K562 (cell line): ENCODE data around the gene ENDOD1. TPM values are rescaled to one million over a fixed set of nuclear protein-coding genes. Genes with fewer than 3 reads are reported as not detected.
A peak's percentile ranks its signal among the peaks of the same experiment; 100 is the strongest.

ENCODE experiments used
- ADNP ChIP-seq: fragments of 200-800 bp; sonication (Bioruptor generic); IDR thresholded peaks from 2 replicates; pipeline ENCODE4 v1.6.1; 2016; ENCODE audit warnings: missing genetic modification characterization, missing compliant biosample characterization
- ASH1L ChIP-seq: fragments of 450-650 bp; IDR thresholded peaks from 2 replicates; pipeline ENCODE4 v1.6.1; 2018; ENCODE audit warnings: borderline replicate concordance, mild to moderate bottlenecking, low read depth; ENCODE audit not compliant: partially characterized antibody
- CBFB ChIP-seq: sonication (generic); formaldehyde crosslinking; IDR thresholded peaks from 2 replicates; pipeline ENCODE4 v1.4.0; 2020; ENCODE audit warnings: mild to moderate bottlenecking, missing genetic modification reagents
- CTCF ChIP-seq, 3 experiments: IDR thresholded peaks in 2 of 3; conservative IDR thresholded peaks in 1 of 3; 2 replicates each; pipeline ENCODE4 v1.5.1; 2011 to 2012; ENCODE audit warnings: low read length in 3 of 3, mild to moderate bottlenecking in 3 of 3, control low read depth in 2 of 3, improper control_type of control experiment in 1 of 3, inconsistent platforms in 1 of 3, low read depth in 1 of 3, mixed read lengths in 1 of 3, moderate library complexity in 1 of 3; ENCODE audit not compliant: insufficient read depth in 2 of 3
- HDAC8 ChIP-seq: fragments of 450-650 bp; IDR thresholded peaks from 2 replicates; pipeline ENCODE4 v1.6.1; 2016; ENCODE audit warnings: mild to moderate bottlenecking, missing genetic modification characterization, moderate library complexity, missing compliant biosample characterization
- IFI16 ChIP-seq: fragments of 250-450 bp; sonication (Bioruptor Pico); IDR thresholded peaks from 2 replicates; pipeline ENCODE4 v2.1.2; 2022; ENCODE audit warnings: mild to moderate bottlenecking, inconsistent platforms
- JUNB ChIP-seq: fragments of 450-650 bp; formaldehyde crosslinking; conservative IDR thresholded peaks from 2 replicates; pipeline ENCODE4 v1.4.0; 2020; ENCODE audit warnings: mild to moderate bottlenecking
- KAT8 ChIP-seq: fragments of 450-650 bp; IDR thresholded peaks from 2 replicates; pipeline ENCODE4 v1.6.1; 2016; ENCODE audit warnings: low read depth, mild to moderate bottlenecking
- MBD1 ChIP-seq: fragments of 250-450 bp; sonication (Bioruptor Pico); IDR thresholded peaks from 2 replicates; pipeline ENCODE4 v1.8.0; 2022; ENCODE audit warnings: inconsistent platforms
- NEUROD1 ChIP-seq: fragments of 150-350 bp; IDR thresholded peaks from 2 replicates; pipeline ENCODE4 v1.6.1; 2014; ENCODE audit warnings: borderline replicate concordance, low read length, low read depth; ENCODE audit not compliant: partially characterized antibody
- NR2F6 ChIP-seq: fragments of 450-650 bp; formaldehyde crosslinking; IDR thresholded peaks from 2 replicates; pipeline ENCODE4 v1.4.0; 2020; ENCODE audit warnings: mild to moderate bottlenecking
- PHF21A ChIP-seq: fragments of 450-650 bp; IDR thresholded peaks from 2 replicates; pipeline ENCODE4 v1.6.1; 2017; ENCODE audit warnings: low read depth, borderline replicate concordance
- POLR2G ChIP-seq: fragments of 200-400 bp; formaldehyde crosslinking; IDR thresholded peaks from 2 replicates; pipeline ENCODE4 v1.6.1; 2017; ENCODE audit warnings: low read depth, mild to moderate bottlenecking, antibody characterized with exemption, low read length, moderate library complexity
- ZNF277 ChIP-seq: fragments of 250-450 bp; sonication (Bioruptor Pico); IDR thresholded peaks from 2 replicates; pipeline ENCODE4 v1.8.0; 2022; ENCODE audit warnings: inconsistent platforms, mild to moderate bottlenecking, moderate library complexity, borderline replicate concordance
- polyA plus RNA-seq, 8 experiments: library from polyadenylated mRNA; depleted of rRNA in 4 of 8; stranded (reverse) in 5 of 8; unstranded in 3 of 8; fragments of >200 nt; fragmentation: Nextera tagmentation in 2 of 8; fragmentation: Illumina TruSeq in 1 of 8; extraction: Ambion mirVana in 2 of 8; extraction: Trizol in 1 of 8; gene quantifications; 2 replicates each; pipeline versions ENCODE4 v1.2.1 to v1.2.3, GENCODE V29; 2011 to 2014; ENCODE audit warnings: inconsistent platforms in 1 of 8, missing spikeins in 1 of 8
- total RNA-seq, 7 experiments: library from RNA; depleted of rRNA in 6 of 7; stranded (reverse); fragments of >200 nt in 6 of 7; fragmentation: Illumina TruSeq in 2 of 7; extraction: Trizol in 2 of 7; gene quantifications; 2 replicates each; pipeline versions ENCODE4 v1.2.1 to v1.2.3, GENCODE V29; 2011 to 2021; ENCODE audit warnings: low replicate concordance in 1 of 7
- TF ChIP-seq, protein P1 (sequence below): fragments of 450-650 bp; IDR thresholded peaks from one replicate; pipeline ENCODE4 v1.6.1; 2018; ENCODE audit warnings: mild to moderate bottlenecking, moderate library complexity; ENCODE audit not compliant: partially characterized antibody
- TF ChIP-seq, protein P2 (sequence below): fragments of 450-650 bp; IDR thresholded peaks from 2 replicates; pipeline ENCODE4 v1.6.1; 2016; ENCODE audit warnings: mild to moderate bottlenecking
- TF ChIP-seq, protein P3 (sequence below): sonication (generic); formaldehyde crosslinking; IDR thresholded peaks from 2 replicates; pipeline ENCODE4 v1.8.1; 2023; ENCODE audit warnings: mild to moderate bottlenecking, missing genetic modification reagents

Gene ENDOD1
- total and polyA plus RNA-seq, 9 of the 15 experiments (the other 6 are each of a cell fraction or from before 2014, with no cell fraction given), result 4.2 to 11.8 (median 9.3) TPM

GRCh38 chr11:95068549-95068948 lies 21.1 kb upstream of the ENDOD1 start (continued):
- TF ChIP-seq NEUROD1, result no peak
- no peak for TF ChIP-seq ADNP
- no peak for TF ChIP-seq ZNF277 (CRISPR knock-in tag)
- TF ChIP-seq HDAC8 (tag), result no peak
- no peak for TF ChIP-seq JUNB (CRISPR knock-in tag)
- no peak for TF ChIP-seq KAT8
- TF ChIP-seq, protein P1, sequence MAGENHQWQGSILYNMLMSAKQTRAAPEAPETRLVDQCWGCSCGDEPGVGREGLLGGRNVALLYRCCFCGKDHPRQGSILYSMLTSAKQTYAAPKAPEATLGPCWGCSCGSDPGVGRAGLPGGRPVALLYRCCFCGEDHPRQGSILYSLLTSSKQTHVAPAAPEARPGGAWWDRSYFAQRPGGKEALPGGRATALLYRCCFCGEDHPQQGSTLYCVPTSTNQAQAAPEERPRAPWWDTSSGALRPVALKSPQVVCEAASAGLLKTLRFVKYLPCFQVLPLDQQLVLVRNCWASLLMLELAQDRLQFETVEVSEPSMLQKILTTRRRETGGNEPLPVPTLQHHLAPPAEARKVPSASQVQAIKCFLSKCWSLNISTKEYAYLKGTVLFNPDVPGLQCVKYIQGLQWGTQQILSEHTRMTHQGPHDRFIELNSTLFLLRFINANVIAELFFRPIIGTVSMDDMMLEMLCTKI, result no peak
- TF ChIP-seq NR2F6 (CRISPR knock-in tag), result no peak
- no peak for TF ChIP-seq CBFB
- TF ChIP-seq POLR2G, result 0 out of 2 replicates have a peak, but pooled peaks have one; percentile 46
- TF ChIP-seq, protein P2, sequence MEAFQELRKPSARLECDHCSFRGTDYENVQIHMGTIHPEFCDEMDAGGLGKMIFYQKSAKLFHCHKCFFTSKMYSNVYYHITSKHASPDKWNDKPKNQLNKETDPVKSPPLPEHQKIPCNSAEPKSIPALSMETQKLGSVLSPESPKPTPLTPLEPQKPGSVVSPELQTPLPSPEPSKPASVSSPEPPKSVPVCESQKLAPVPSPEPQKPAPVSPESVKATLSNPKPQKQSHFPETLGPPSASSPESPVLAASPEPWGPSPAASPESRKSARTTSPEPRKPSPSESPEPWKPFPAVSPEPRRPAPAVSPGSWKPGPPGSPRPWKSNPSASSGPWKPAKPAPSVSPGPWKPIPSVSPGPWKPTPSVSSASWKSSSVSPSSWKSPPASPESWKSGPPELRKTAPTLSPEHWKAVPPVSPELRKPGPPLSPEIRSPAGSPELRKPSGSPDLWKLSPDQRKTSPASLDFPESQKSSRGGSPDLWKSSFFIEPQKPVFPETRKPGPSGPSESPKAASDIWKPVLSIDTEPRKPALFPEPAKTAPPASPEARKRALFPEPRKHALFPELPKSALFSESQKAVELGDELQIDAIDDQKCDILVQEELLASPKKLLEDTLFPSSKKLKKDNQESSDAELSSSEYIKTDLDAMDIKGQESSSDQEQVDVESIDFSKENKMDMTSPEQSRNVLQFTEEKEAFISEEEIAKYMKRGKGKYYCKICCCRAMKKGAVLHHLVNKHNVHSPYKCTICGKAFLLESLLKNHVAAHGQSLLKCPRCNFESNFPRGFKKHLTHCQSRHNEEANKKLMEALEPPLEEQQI, result peak; percentile 68
- no peak; a peak in 1 of 6 replicates for TF ChIP-seq CTCF (IDR thresholded peaks at IDR 0.05 in 2 of 3, conservative IDR thresholded peaks at IDR 0.05 in 1 of 3; ENCODE audit: insufficient read depth in 2 of 3, low read depth in 1 of 3, low read length in 3 of 3)
- TF ChIP-seq MBD1 (CRISPR knock-in tag), result no peak
- TF ChIP-seq, protein P3, sequence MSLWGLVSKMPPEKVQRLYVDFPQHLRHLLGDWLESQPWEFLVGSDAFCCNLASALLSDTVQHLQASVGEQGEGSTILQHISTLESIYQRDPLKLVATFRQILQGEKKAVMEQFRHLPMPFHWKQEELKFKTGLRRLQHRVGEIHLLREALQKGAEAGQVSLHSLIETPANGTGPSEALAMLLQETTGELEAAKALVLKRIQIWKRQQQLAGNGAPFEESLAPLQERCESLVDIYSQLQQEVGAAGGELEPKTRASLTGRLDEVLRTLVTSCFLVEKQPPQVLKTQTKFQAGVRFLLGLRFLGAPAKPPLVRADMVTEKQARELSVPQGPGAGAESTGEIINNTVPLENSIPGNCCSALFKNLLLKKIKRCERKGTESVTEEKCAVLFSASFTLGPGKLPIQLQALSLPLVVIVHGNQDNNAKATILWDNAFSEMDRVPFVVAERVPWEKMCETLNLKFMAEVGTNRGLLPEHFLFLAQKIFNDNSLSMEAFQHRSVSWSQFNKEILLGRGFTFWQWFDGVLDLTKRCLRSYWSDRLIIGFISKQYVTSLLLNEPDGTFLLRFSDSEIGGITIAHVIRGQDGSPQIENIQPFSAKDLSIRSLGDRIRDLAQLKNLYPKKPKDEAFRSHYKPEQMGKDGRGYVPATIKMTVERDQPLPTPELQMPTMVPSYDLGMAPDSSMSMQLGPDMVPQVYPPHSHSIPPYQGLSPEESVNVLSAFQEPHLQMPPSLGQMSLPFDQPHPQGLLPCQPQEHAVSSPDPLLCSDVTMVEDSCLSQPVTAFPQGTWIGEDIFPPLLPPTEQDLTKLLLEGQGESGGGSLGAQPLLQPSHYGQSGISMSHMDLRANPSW (CRISPR knock-in tag), result no peak
- TF ChIP-seq IFI16 (CRISPR knock-in tag), result no peak
- TF ChIP-seq PHF21A, result no peak
- peak; percentile 77 for TF ChIP-seq ASH1L
